ENCODE measurements around the gene CIDEC.
"Not testable (repeated sequence)": the region's sequence is repeated elsewhere in the genome, so short reads cannot be mapped to it uniquely, and the experiment has no call there.

DNA sequence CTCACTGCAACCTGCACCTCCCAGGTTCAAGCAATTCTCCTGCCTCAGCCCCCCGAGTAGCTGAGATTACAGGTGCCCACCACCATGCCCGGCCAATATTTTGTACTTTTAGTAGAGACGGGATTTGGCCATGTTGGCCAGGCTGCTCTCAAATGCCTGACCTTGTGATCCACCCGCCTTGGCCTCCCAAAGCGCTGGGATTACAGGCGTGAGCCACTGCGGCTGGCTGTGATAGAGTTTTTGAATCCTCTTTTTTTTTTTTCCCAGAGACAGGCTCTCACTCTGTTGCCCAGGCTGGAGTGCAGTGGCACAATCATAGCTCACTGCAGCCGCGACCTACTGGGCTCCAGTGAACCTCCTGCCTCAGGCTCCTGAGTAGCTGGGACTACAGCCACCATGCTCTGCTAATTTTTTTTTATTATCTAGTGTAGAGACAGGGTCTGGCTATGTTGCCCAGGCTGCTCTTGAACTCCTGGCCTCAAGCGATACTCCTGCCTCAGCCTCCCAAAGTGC, 14.9 kb downstream of the CIDEC start:
- TF ChIP-seq, protein P1, sequence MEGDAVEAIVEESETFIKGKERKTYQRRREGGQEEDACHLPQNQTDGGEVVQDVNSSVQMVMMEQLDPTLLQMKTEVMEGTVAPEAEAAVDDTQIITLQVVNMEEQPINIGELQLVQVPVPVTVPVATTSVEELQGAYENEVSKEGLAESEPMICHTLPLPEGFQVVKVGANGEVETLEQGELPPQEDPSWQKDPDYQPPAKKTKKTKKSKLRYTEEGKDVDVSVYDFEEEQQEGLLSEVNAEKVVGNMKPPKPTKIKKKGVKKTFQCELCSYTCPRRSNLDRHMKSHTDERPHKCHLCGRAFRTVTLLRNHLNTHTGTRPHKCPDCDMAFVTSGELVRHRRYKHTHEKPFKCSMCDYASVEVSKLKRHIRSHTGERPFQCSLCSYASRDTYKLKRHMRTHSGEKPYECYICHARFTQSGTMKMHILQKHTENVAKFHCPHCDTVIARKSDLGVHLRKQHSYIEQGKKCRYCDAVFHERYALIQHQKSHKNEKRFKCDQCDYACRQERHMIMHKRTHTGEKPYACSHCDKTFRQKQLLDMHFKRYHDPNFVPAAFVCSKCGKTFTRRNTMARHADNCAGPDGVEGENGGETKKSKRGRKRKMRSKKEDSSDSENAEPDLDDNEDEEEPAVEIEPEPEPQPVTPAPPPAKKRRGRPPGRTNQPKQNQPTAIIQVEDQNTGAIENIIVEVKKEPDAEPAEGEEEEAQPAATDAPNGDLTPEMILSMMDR (IDR thresholded peaks at IDR 0.05) = not testable (repeated sequence)
- TF ChIP-seq POLR2A, POLR2AphosphoS5 (IDR thresholded peaks at IDR 0.05): not testable (repeated sequence)

All from breast epithelium (tissue), 3 donors.